ENCODE measurements around the gene PLIN5. TPM values are rescaled to one million over a fixed set of nuclear protein-coding genes. Genes with fewer than 3 reads are reported as not detected.

The PLIN5 gene
- total and polyA plus RNA-seq, 10 of the 15 experiments (the other 5 are each of a cell fraction or from before 2014, with no cell fraction given): 0.15 to 0.33 TPM; not detected in 8

GRCh38 chr19:4533334-4533733, 1.7 kb downstream of the PLIN5 start (continued):
- no peak for TF ChIP-seq RBBP5 (conservative IDR thresholded peaks at IDR 0.05)
- no peak for TF ChIP-seq NRF1 (conservative IDR thresholded peaks at IDR 0.05; ENCODE audit: low read depth, low read length)

- ChIA-PET RAD21 (ENCODE audit: unreplicated experiment) (no interaction called here), CTCF (no interaction called here), SMC1A (ENCODE audit: uncharacterized antibody, unreplicated experiment) (no interaction called here), POLR2A (no interaction called here)
- in situ Hi-C loops (cut with MboI): no loop called here
- H3K4me3 ChIP-seq: no peak overlapping the region
- H4K20me1 ChIP-seq (ENCODE audit: control insufficient read depth, insufficient read depth): no peaks in the 10 kb centered on the region
- no peak overlapping the region for H3K9ac ChIP-seq (ENCODE audit: control insufficient read depth, insufficient read depth, low read length)
- H3K27ac ChIP-seq (ENCODE audit: control insufficient read depth, insufficient read depth): no peak overlapping the region
- H2AFZ ChIP-seq (ENCODE audit: control insufficient read depth, low read depth, low read length): no peak overlapping the region
- intact Hi-C loops (cut with micrococcal nuclease; ENCODE audit: unreplicated experiment): no loop called here
- no peaks in the 10 kb centered on the region for H3K79me2 ChIP-seq (ENCODE audit: control insufficient read depth, insufficient read depth, low read length)
- H3K36me3 ChIP-seq (ENCODE audit: control insufficient read depth in 2 of 2, insufficient read depth in 2 of 2, low read length in 1 of 2): no peaks in the 10 kb centered on the region
- ATAC-seq: no peak
- TF ChIP-seq MTA3 (IDR thresholded peaks at IDR 0.05; ENCODE audit: borderline replicate concordance, low read length): no peak
- no peak for TF ChIP-seq CHD4 (IDR thresholded peaks at IDR 0.05)
- TF ChIP-seq SMAD1 (IDR thresholded peaks at IDR 0.05; ENCODE audit: low read depth, partially characterized antibody): no peak
- TF ChIP-seq TAF1 (IDR thresholded peaks at IDR 0.05; ENCODE audit: borderline replicate concordance, low read depth, low read length): no peak
- TF ChIP-seq, protein P1, sequence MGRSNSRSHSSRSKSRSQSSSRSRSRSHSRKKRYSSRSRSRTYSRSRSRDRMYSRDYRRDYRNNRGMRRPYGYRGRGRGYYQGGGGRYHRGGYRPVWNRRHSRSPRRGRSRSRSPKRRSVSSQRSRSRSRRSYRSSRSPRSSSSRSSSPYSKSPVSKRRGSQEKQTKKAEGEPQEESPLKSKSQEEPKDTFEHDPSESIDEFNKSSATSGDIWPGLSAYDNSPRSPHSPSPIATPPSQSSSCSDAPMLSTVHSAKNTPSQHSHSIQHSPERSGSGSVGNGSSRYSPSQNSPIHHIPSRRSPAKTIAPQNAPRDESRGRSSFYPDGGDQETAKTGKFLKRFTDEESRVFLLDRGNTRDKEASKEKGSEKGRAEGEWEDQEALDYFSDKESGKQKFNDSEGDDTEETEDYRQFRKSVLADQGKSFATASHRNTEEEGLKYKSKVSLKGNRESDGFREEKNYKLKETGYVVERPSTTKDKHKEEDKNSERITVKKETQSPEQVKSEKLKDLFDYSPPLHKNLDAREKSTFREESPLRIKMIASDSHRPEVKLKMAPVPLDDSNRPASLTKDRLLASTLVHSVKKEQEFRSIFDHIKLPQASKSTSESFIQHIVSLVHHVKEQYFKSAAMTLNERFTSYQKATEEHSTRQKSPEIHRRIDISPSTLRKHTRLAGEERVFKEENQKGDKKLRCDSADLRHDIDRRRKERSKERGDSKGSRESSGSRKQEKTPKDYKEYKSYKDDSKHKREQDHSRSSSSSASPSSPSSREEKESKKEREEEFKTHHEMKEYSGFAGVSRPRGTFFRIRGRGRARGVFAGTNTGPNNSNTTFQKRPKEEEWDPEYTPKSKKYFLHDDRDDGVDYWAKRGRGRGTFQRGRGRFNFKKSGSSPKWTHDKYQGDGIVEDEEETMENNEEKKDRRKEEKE (IDR thresholded peaks at IDR 0.05): no peak
- TF ChIP-seq IRF3 (IDR thresholded peaks at IDR 0.05): no peak
- TF ChIP-seq ELK1 (IDR thresholded peaks at IDR 0.05; ENCODE audit: low read depth, low read length): no peak
- TF ChIP-seq CBFB (IDR thresholded peaks at IDR 0.05; ENCODE audit: low read depth): no peak
- H3K27me3 ChIP-seq (replicated peaks in 1 of 2; ENCODE audit: control insufficient read depth in 2 of 2, insufficient read depth in 2 of 2, low read length in 1 of 2): no peaks in the 10 kb centered on the region; a peak in 1 of 4 replicates
- 38% methylated on average over 27 of the region's 28 CpGs for WGBS (ENCODE audit: insufficient coverage, insufficient replicate concordance, low lambda C conversion rate, missing lambda C conversion rate)
- H3K9me3 ChIP-seq (replicated peaks; ENCODE audit: control insufficient read depth, insufficient read depth, low read length): no peaks in the 10 kb centered on the region; the same call in 2 of the 3 replicates
- DNase-seq (ENCODE audit: low read depth, low spot score): no peak
- no peak overlapping the region for H3K4me2 ChIP-seq (ENCODE audit: control insufficient read depth, insufficient read depth)
- BruUV-seq (replicated peaks): no TSS peak
- no peak for FAIRE-seq
- no peaks in the 10 kb centered on the region for H3K4me1 ChIP-seq (ENCODE audit: control insufficient read depth, insufficient read depth, low read length)
Observed at GRCh38 chr19:4531562-4532165, 3.4 kb downstream of the PLIN5 start.
